ENCODE results near the gene LRRC36.
A peak's percentile ranks its signal among the peaks of the same experiment; 100 is the strongest.

Gene LRRC36

GRCh38 chr16:67301080-67301782, 25.4 kb upstream of the LRRC36 start:
- H3K36me3 ChIP-seq (ENCODE audit: control insufficient read depth in 1 of 2, insufficient read depth in 2 of 2, low read length in 2 of 2) = no peaks in the 10 kb centered on the region
- no peak overlapping the region for H2AK5ac ChIP-seq (ENCODE audit: low read length)
- H3K27ac ChIP-seq (ENCODE audit: low read depth, low read length) = no peak overlapping the region
- H3K14ac ChIP-seq (ENCODE audit: low read length) = no peak overlapping the region
- H3K9me3 ChIP-seq (ENCODE audit: insufficient read depth, low read depth, low read length) = peaks cover 1% of the 10 kb centered on the region
- H3K79me1 ChIP-seq (ENCODE audit: low read length) = no peaks in the 10 kb centered on the region
- H3K4ac ChIP-seq (ENCODE audit: low read depth, low read length) = no peak overlapping the region
- H3K27me3 ChIP-seq (ENCODE audit: insufficient read depth, low read length) = no peaks in the 10 kb centered on the region
- H4K91ac ChIP-seq (ENCODE audit: low read depth, low read length) = no peak overlapping the region
- no peak overlapping the region for H3K23ac ChIP-seq (ENCODE audit: low read length)
- H3K4me1 ChIP-seq (ENCODE audit: control insufficient read depth in 1 of 2, insufficient read depth in 2 of 2, low read length in 2 of 2) = no peaks in the 10 kb centered on the region
- H3K4me2 ChIP-seq (ENCODE audit: low read length) = no peak overlapping the region
- DNase-seq = no peak
- no peak overlapping the region for H2BK12ac ChIP-seq (ENCODE audit: low read length)
- H4K12ac ChIP-seq (ENCODE audit: low read depth, low read length) = no peak overlapping the region
- H3K79me2 ChIP-seq (ENCODE audit: control insufficient read depth, insufficient read depth, low read length, poor library complexity) = no peaks in the 10 kb centered on the region
- no peak overlapping the region for H2BK5ac ChIP-seq (ENCODE audit: low read depth, low read length, poor library complexity)
- no CpG with 5 or more reads among the region's 11 CpGs for WGBS (ENCODE audit: extremely low coverage, insufficient coverage, insufficient read length)
- H3K18ac ChIP-seq (ENCODE audit: low read length) = no peak overlapping the region
- no peak overlapping the region for H3K9ac ChIP-seq (ENCODE audit: low read length)
- no peak overlapping the region for H3K4me3 ChIP-seq (ENCODE audit: low read depth, low read length)
- H2AFZ ChIP-seq (ENCODE audit: insufficient read depth, low read length, poor library complexity) = no peak overlapping the region
- H4K8ac ChIP-seq (ENCODE audit: low read depth, low read length) = no peak overlapping the region
- H2BK120ac ChIP-seq (ENCODE audit: insufficient read depth, low read length, poor library complexity) = no peak overlapping the region

- H3K18ac ChIP-seq (ENCODE audit: low read length) = no peak overlapping the region
- no peak overlapping the region for H2BK12ac ChIP-seq (ENCODE audit: low read length)
- H3K4me3 ChIP-seq (ENCODE audit: low read depth, low read length) = no peak overlapping the region
- no peaks in the 10 kb centered on the region for H3K36me3 ChIP-seq (ENCODE audit: control insufficient read depth in 1 of 2, insufficient read depth in 2 of 2, low read length in 2 of 2)
- no peak overlapping the region for H3K27ac ChIP-seq (ENCODE audit: low read depth, low read length)
- no peak overlapping the region for H3K4ac ChIP-seq (ENCODE audit: low read depth, low read length)
- DNase-seq = no peak
- H3K23ac ChIP-seq (ENCODE audit: low read length) = no peak overlapping the region
- H2BK120ac ChIP-seq (ENCODE audit: insufficient read depth, low read length, poor library complexity) = no peak overlapping the region
- no peak overlapping the region for H2AFZ ChIP-seq (ENCODE audit: insufficient read depth, low read length, poor library complexity)
- no peaks in the 10 kb centered on the region for H3K79me2 ChIP-seq (ENCODE audit: control insufficient read depth, insufficient read depth, low read length, poor library complexity)
- no peaks in the 10 kb centered on the region for H3K79me1 ChIP-seq (ENCODE audit: low read length)
- H3K27me3 ChIP-seq (ENCODE audit: insufficient read depth, low read length) = no peaks in the 10 kb centered on the region
- H3K9me3 ChIP-seq (ENCODE audit: insufficient read depth, low read depth, low read length) = peaks cover 1% of the 10 kb centered on the region
- H3K9ac ChIP-seq (ENCODE audit: low read length) = no peak overlapping the region
- no peak overlapping the region for H2BK5ac ChIP-seq (ENCODE audit: low read depth, low read length, poor library complexity)
- H3K4me2 ChIP-seq (ENCODE audit: low read length) = no peak overlapping the region
- H4K91ac ChIP-seq (ENCODE audit: low read depth, low read length) = no peak overlapping the region
- H4K12ac ChIP-seq (ENCODE audit: low read depth, low read length) = no peak overlapping the region
- H3K4me1 ChIP-seq (ENCODE audit: control insufficient read depth in 1 of 2, insufficient read depth in 2 of 2, low read length in 2 of 2) = no peaks in the 10 kb centered on the region
- no peak overlapping the region for H3K14ac ChIP-seq (ENCODE audit: low read length)
- no peak overlapping the region for H2AK5ac ChIP-seq (ENCODE audit: low read length)
- WGBS (ENCODE audit: extremely low coverage, insufficient coverage, insufficient read length) = no CpG with 5 or more reads among the region's 7 CpGs
- no peak overlapping the region for H4K8ac ChIP-seq (ENCODE audit: low read depth, low read length)
Measured at GRCh38 chr16:67302076-67302475, 24.5 kb upstream of the LRRC36 start.

- Histone ChIP-seq H3K27ac (ENCODE audit: low read depth, low read length) (no peak overlapping the region), H3K9ac (ENCODE audit: low read length) (no peak overlapping the region), H3K36me3 (ENCODE audit: control insufficient read depth in 1 of 2, insufficient read depth in 2 of 2, low read length in 2 of 2) (no peaks in the 10 kb centered on the region), H4K91ac (ENCODE audit: low read depth, low read length) (no peak overlapping the region), H3K27me3 (ENCODE audit: insufficient read depth, low read length) (no peaks in the 10 kb centered on the region), H3K4me2 (ENCODE audit: low read length) (no peak overlapping the region), H2AK5ac (ENCODE audit: low read length) (no peak overlapping the region), H3K9me3 (ENCODE audit: insufficient read depth, low read depth, low read length) (peaks cover 1% of the 10 kb centered on the region), H3K14ac (ENCODE audit: low read length) (no peak overlapping the region), H2BK5ac (ENCODE audit: low read depth, low read length, poor library complexity) (no peak overlapping the region), H2BK12ac (ENCODE audit: low read length) (no peak overlapping the region), H3K18ac (ENCODE audit: low read length) (no peak overlapping the region), H4K8ac (ENCODE audit: low read depth, low read length) (no peak overlapping the region), H2BK120ac (ENCODE audit: insufficient read depth, low read length, poor library complexity) (no peak overlapping the region), H3K23ac (ENCODE audit: low read length) (no peak overlapping the region), H3K79me2 (ENCODE audit: control insufficient read depth, insufficient read depth, low read length, poor library complexity) (no peaks in the 10 kb centered on the region), H4K12ac (ENCODE audit: low read depth, low read length) (no peak overlapping the region), H3K4me1 (ENCODE audit: control insufficient read depth in 1 of 2, insufficient read depth in 2 of 2, low read length in 2 of 2) (no peaks in the 10 kb centered on the region), H2AFZ (ENCODE audit: insufficient read depth, low read length, poor library complexity) (no peak overlapping the region), H3K79me1 (ENCODE audit: low read length) (no peaks in the 10 kb centered on the region), H3K4me3 (ENCODE audit: low read depth, low read length) (no peak overlapping the region), H3K4ac (ENCODE audit: low read depth, low read length) (no peak overlapping the region)
- no peak for DNase-seq
- WGBS (ENCODE audit: extremely low coverage, insufficient coverage, insufficient read length) = no CpG with 5 or more reads among the region's 8 CpGs
Measured at GRCh38 chr16:67302970-67303369, 23.6 kb upstream of the LRRC36 start.

- WGBS (ENCODE audit: extremely low coverage, insufficient coverage, insufficient read length) = no CpG with 5 or more reads among the region's 1 CpG
Measured at GRCh38 chr16:67304020-67304419, 22.6 kb upstream of the LRRC36 start.

More at GRCh38 chr16:67304020-67304419, 22.6 kb upstream of the LRRC36 start:
- Histone ChIP-seq H3K4me1 (ENCODE audit: control insufficient read depth in 1 of 2, insufficient read depth in 2 of 2, low read length in 2 of 2) (no peaks in the 10 kb centered on the region), H3K79me2 (ENCODE audit: control insufficient read depth, insufficient read depth, low read length, poor library complexity) (no peaks in the 10 kb centered on the region), H3K4me3 (ENCODE audit: low read depth, low read length) (no peak overlapping the region), H3K14ac (ENCODE audit: low read length) (no peak overlapping the region), H3K23ac (ENCODE audit: low read length) (no peak overlapping the region), H2BK5ac (ENCODE audit: low read depth, low read length, poor library complexity) (no peak overlapping the region), H2AK5ac (ENCODE audit: low read length) (no peak overlapping the region), H3K36me3 (ENCODE audit: control insufficient read depth in 1 of 2, insufficient read depth in 2 of 2, low read length in 2 of 2) (no peaks in the 10 kb centered on the region), H3K27me3 (ENCODE audit: insufficient read depth, low read length) (no peaks in the 10 kb centered on the region), H2BK12ac (ENCODE audit: low read length) (no peak overlapping the region), H3K9ac (ENCODE audit: low read length) (no peak overlapping the region), H4K91ac (ENCODE audit: low read depth, low read length) (no peak overlapping the region), H3K4ac (ENCODE audit: low read depth, low read length) (no peak overlapping the region), H2AFZ (ENCODE audit: insufficient read depth, low read length, poor library complexity) (no peak overlapping the region), H3K27ac (ENCODE audit: low read depth, low read length) (no peak overlapping the region), H4K8ac (ENCODE audit: low read depth, low read length) (no peak overlapping the region), H3K9me3 (ENCODE audit: insufficient read depth, low read depth, low read length) (peaks cover 1% of the 10 kb centered on the region), H2BK120ac (ENCODE audit: insufficient read depth, low read length, poor library complexity) (no peak overlapping the region), H3K18ac (ENCODE audit: low read length) (no peak overlapping the region), H3K79me1 (ENCODE audit: low read length) (no peaks in the 10 kb centered on the region), H4K12ac (ENCODE audit: low read depth, low read length) (no peak overlapping the region), H3K4me2 (ENCODE audit: low read length) (no peak overlapping the region)
- DNase-seq = peak; percentile 40 to 74

Data from trophoblast cell (in vitro differentiated cells and primary cell).